GM12878 (cell line): ENCODE data around the gene CAPZB. TPM values are rescaled to one million over a fixed set of nuclear protein-coding genes. Genes with fewer than 3 reads are reported as not detected.

Experiments
- ATAC-seq: fragments of 200-7000 bp; cut with Tn5 transposase; 3 replicates; pipeline ENCODE4 v1.9.1; 2020; ENCODE audit warnings: mild to moderate bottlenecking, moderate library complexity
- BruUV-seq: library from RNA; stranded (reverse); fragments of 400-500 nt; replicated peaks from 2 replicates; lab custom pipeline; 2021; lab: Mats Ljungman, UMichigan
- CTCF ChIA-PET: fragments of 300-600 bp; sonication (Branson Sonifier 250); formaldehyde crosslinking; extraction: SDS; loops from one replicate; lab custom pipeline; 2021; ENCODE audit warnings: inconsistent platforms; lab: Yijun Ruan, JAX
- POLR2A ChIA-PET: fragments of 350-600 bp; formaldehyde crosslinking; extraction: SDS; loops from one replicate; lab custom pipeline; 2021; ENCODE audit warnings: inconsistent platforms; lab: Charles Lee
- RAD21 ChIA-PET: fragments of 300-600 bp; sonication (Branson Sonifier 250); formaldehyde crosslinking; loops from one replicate; lab custom pipeline; 2023; ENCODE audit warnings: antibody characterized with exemption; ENCODE audit not compliant: unreplicated experiment; lab: Charles Lee
- SMC1A ChIA-PET: fragments of 300-600 bp; sonication (Branson Sonifier 250); formaldehyde crosslinking; loops from one replicate; lab custom pipeline; 2023; ENCODE audit not compliant: unreplicated experiment, uncharacterized antibody; lab: Charles Lee
- DNase-seq: peaks from one replicate; pipeline ENCODE4 v3.0.0-alpha.2; 2011; ENCODE audit warnings: low read depth, low spot score
- FAIRE-seq: peaks from 3 replicates; lab custom pipeline; 2011; peaks lifted over from hg19 to GRCh38; lab: Jason Lieb, UNC
- H2AFZ ChIP-seq: 2 replicates; pipeline ENCODE4 v1.6.0; 2011; ENCODE audit warnings: low read depth, low read length, control low read depth; ENCODE audit not compliant: control insufficient read depth
- H3K27ac ChIP-seq: 2 replicates; pipeline ENCODE4 v1.5.1; 2011; ENCODE audit warnings: control low read depth; ENCODE audit not compliant: control insufficient read depth, insufficient read depth
- H3K27me3 ChIP-seq, 2 experiments: replicated peaks in 1 of 2; 2 replicates each; pipeline versions ENCODE4 v1.6.0 to v1.6.1; 2011; ENCODE audit warnings: low read length in 1 of 2; ENCODE audit not compliant: control insufficient read depth in 2 of 2, insufficient read depth in 2 of 2
- H3K36me3 ChIP-seq, 2 experiments: 2 replicates each; pipeline ENCODE4 v1.5.1; 2011; ENCODE audit warnings: low read length in 1 of 2; ENCODE audit not compliant: control insufficient read depth in 2 of 2, insufficient read depth in 2 of 2
- H3K4me1 ChIP-seq: 2 replicates; pipeline ENCODE4 v1.6.1; 2011; ENCODE audit warnings: mild to moderate bottlenecking, low read length, moderate library complexity, mixed read lengths; ENCODE audit not compliant: control insufficient read depth, insufficient read depth
- H3K4me2 ChIP-seq: 2 replicates; pipeline ENCODE4 v1.6.0; 2011; ENCODE audit warnings: control low read depth; ENCODE audit not compliant: control insufficient read depth, insufficient read depth
- H3K4me3 ChIP-seq: fragments of 200-600 bp; sonication (generic); 2 replicates; pipeline ENCODE4 v1.5.1; 2016
- H3K79me2 ChIP-seq: 2 replicates; pipeline ENCODE4 v1.6.0; 2011; ENCODE audit warnings: low read length; ENCODE audit not compliant: control insufficient read depth, insufficient read depth
- H3K9ac ChIP-seq: 2 replicates; pipeline ENCODE4 v1.8.0; 2011; ENCODE audit warnings: low read length, control low read depth, mixed read lengths; ENCODE audit not compliant: control insufficient read depth, insufficient read depth
- H3K9me3 ChIP-seq: replicated peaks from 3 replicates; pipeline ENCODE4 v1.5.1; 2011; ENCODE audit warnings: mild to moderate bottlenecking, low read length; ENCODE audit not compliant: control insufficient read depth, insufficient read depth
- H4K20me1 ChIP-seq: 2 replicates; pipeline ENCODE4 v1.6.0; 2011; ENCODE audit not compliant: control insufficient read depth, insufficient read depth
- CHD2 ChIP-seq: IDR thresholded peaks from 2 replicates; pipeline ENCODE4 v1.6.1; 2011; ENCODE audit warnings: low read depth, low read length, improper control_type of control experiment, borderline replicate concordance
- CTCF ChIP-seq, 3 experiments: IDR thresholded peaks in 2 of 3; conservative IDR thresholded peaks in 1 of 3; 2 replicates each; pipeline ENCODE4 v1.5.1; 2011; ENCODE audit warnings: low read depth in 3 of 3, low read length in 3 of 3, mild to moderate bottlenecking in 3 of 3, control low read depth in 2 of 3, moderate library complexity in 2 of 3, inconsistent platforms in 1 of 3, mixed read lengths in 1 of 3; ENCODE audit not compliant: control insufficient read depth in 2 of 3, insufficient read depth in 1 of 3; ENCODE audit errors: extremely low read depth in 1 of 3
- FOXK2 ChIP-seq: fragments of 450-650 bp; IDR thresholded peaks from 2 replicates; pipeline ENCODE4 v1.6.1; 2017; ENCODE audit warnings: mild to moderate bottlenecking, moderate library complexity
- ZNF24 ChIP-seq: fragments of 450-650 bp; IDR thresholded peaks from 2 replicates; pipeline ENCODE4 v1.6.1; 2017; ENCODE audit warnings: antibody characterized with exemption, mild to moderate bottlenecking
- ZZZ3 ChIP-seq: IDR thresholded peaks from 2 replicates; pipeline ENCODE4 v1.6.1; 2011; ENCODE audit warnings: low read depth; ENCODE audit not compliant: control insufficient read depth, insufficient read length
- WGBS: methylation state at CpG from one replicate; pipeline ENCODE4 v1.1.6; 2016; ENCODE audit warnings: low lambda C conversion rate; ENCODE audit not compliant: insufficient replicate concordance, insufficient coverage; ENCODE audit errors: missing lambda C conversion rate; 5-methylcytosine and 5-hydroxymethylcytosine counted together
- in situ Hi-C: fragments of 300-500 bp; cut with MboI; formaldehyde crosslinking; loops from 9 replicates; pipeline ENCODE4 v1.14.3; 2018; ENCODE audit warnings: mixed read lengths
- intact Hi-C: fragments of 100-400 bp; cut with micrococcal nuclease; formaldehyde crosslinking; loops from one replicate; pipeline ENCODE4 v1.14.2; 2022; ENCODE audit not compliant: unreplicated experiment
- polyA plus RNA-seq, 11 experiments: library from polyadenylated mRNA; depleted of rRNA in 4 of 11; unstranded in 6 of 11; stranded (reverse) in 5 of 11; fragments of >200 nt; fragmentation: Nextera tagmentation in 4 of 11; fragmentation: Illumina TruSeq in 1 of 11; extraction: Ambion mirVana in 4 of 11; extraction: Trizol in 1 of 11; gene quantifications; 1 replicate in 1 of 11; 2 replicates in 10 of 11; pipeline versions ENCODE4 v1.2.1 to v1.2.3, GENCODE V29; 2011 to 2016; ENCODE audit warnings: inconsistent platforms in 2 of 11, missing spikeins in 2 of 11, low read depth in 1 of 11
- total RNA-seq, 4 experiments: library from RNA; depleted of rRNA in 3 of 4; stranded (reverse); fragments of >200 nt in 3 of 4; fragmentation: Illumina TruSeq in 1 of 4; extraction: Trizol in 1 of 4; gene quantifications; 2 replicates each; pipeline versions ENCODE4 v1.2.1 to v1.2.3, GENCODE V29; 2013 to 2021

CAPZB gene
- total and polyA plus RNA-seq, 10 of the 15 experiments (the other 5 are each of a cell fraction or from before 2014, with no cell fraction given), result 104 to 454 (median 213) TPM

GRCh38 chr1:19374083-19374801 lies 111.1 kb downstream of the CAPZB start:
- Histone ChIP-seq H3K27ac (no peak overlapping the region), H3K4me3 (no peak overlapping the region), H3K9me3 (no peaks in the 10 kb centered on the region), H2AFZ (no peak overlapping the region), H3K4me2 (no peak overlapping the region), H3K27me3 (no peaks in the 10 kb centered on the region), H3K4me1 (no peaks in the 10 kb centered on the region), H4K20me1 (peaks cover 3% of the 10 kb centered on the region; the same call in 1 of the 2 replicates), H3K36me3 (peaks cover 20 to 42% of the 10 kb centered on the region in 2 experiments), H3K79me2 (no peaks in the 10 kb centered on the region), H3K9ac (no peak overlapping the region)
- WGBS, result 87% methylated on average over 14 of the region's 14 CpGs
- SMC1A ChIA-PET, result no interaction called here
- in situ Hi-C loops (no loop called here), intact Hi-C loops (no loop called here)
- CTCF ChIA-PET, result interaction anchor here (1.2 kb wide), 1 partner anchor 208 kb away, joined by 4 read pairs; no protein-coding TSS in a partner anchor
- BruUV-seq, result no TSS peak
- TF ChIP-seq CHD2, result no peak
- no peak for TF ChIP-seq FOXK2
- TF ChIP-seq CTCF (IDR thresholded peaks at IDR 0.05 in 2 of 3, conservative IDR thresholded peaks at IDR 0.05 in 1 of 3; ENCODE audit: control insufficient read depth in 2 of 3, extremely low read depth in 1 of 3, insufficient read depth in 1 of 3, low read depth in 3 of 3, low read length in 3 of 3), result peak in 2 of 3 experiments; percentile 20 to 25; a peak in 2 of 6 replicates
- no peak for TF ChIP-seq ZNF24
- TF ChIP-seq ZZZ3, result no peak
- DNase-seq (no peak), FAIRE-seq (no peak), ATAC-seq (peak; percentile 40; the same call in 1 of the 3 replicates)
- RAD21 ChIA-PET, result no interaction called here
- POLR2A ChIA-PET, result no interaction called here
